ENCODE measurements around the gene S100A4.
"Not testable (repeated sequence)": the region's sequence is repeated elsewhere in the genome, so short reads cannot be mapped to it uniquely, and the experiment has no call there.

Gene S100A4

GRCh38 chr1:153525088-153525728 is 20.4 kb downstream of the S100A4 start:
- no peak for TF ChIP-seq CTCF (IDR thresholded peaks at IDR 0.05; ENCODE audit: extremely low read depth, insufficient read depth, missing control alignments)
- in situ Hi-C loops (cut with MboI; ENCODE audit: low pct_unique_long_range_greater_than_20kb, low sequenced_read_pairs, unreplicated experiment), result no loop called here
- no peak for DNase-seq (ENCODE audit: low spot score)

- in situ Hi-C loops (cut with MboI; ENCODE audit: low pct_unique_long_range_greater_than_20kb, low sequenced_read_pairs, unreplicated experiment), result loop anchor here (25.0 kb wide), 1 partner anchor 465 kb away; the partner anchor contains the start of genes JTB, RAB13 and RPS27
- DNase-seq (ENCODE audit: low spot score), result not testable (repeated sequence)
These were observed 23.1 kb downstream of the S100A4 start for GRCh38 chr1:153522353-153523048.

GRCh38 chr1:153521808-153522207 is 23.8 kb downstream of the S100A4 start:
- in situ Hi-C loops (cut with MboI; ENCODE audit: low pct_unique_long_range_greater_than_20kb, low sequenced_read_pairs, unreplicated experiment), result loop anchor here (25.0 kb wide), 1 partner anchor 465 kb away; the partner anchor contains the start of genes JTB, RAB13 and RPS27

GRCh38 chr1:153520818-153521476 is 24.7 kb downstream of the S100A4 start:
- in situ Hi-C loops (cut with MboI; ENCODE audit: low pct_unique_long_range_greater_than_20kb, low sequenced_read_pairs, unreplicated experiment), result loop anchor here (25.0 kb wide), 1 partner anchor 466 kb away; the partner anchor contains the start of genes JTB, RAB13 and RPS27
- TF ChIP-seq CTCF (IDR thresholded peaks at IDR 0.05; ENCODE audit: extremely low read depth, insufficient read depth, missing control alignments), result no peak
- DNase-seq (ENCODE audit: low spot score), result no peak

More at GRCh38 chr1:153521808-153522207, 23.8 kb downstream of the S100A4 start:
- DNase-seq (ENCODE audit: low spot score), result not testable (repeated sequence)

GRCh38 chr1:153520137-153520691 is 25.4 kb downstream of the S100A4 start:
- DNase-seq (ENCODE audit: low spot score), result not testable (repeated sequence)
- in situ Hi-C loops (cut with MboI; ENCODE audit: low pct_unique_long_range_greater_than_20kb, low sequenced_read_pairs, unreplicated experiment), result loop anchor here (25.0 kb wide), 1 partner anchor 467 kb away; the partner anchor contains the start of genes JTB, RAB13 and RPS27

- in situ Hi-C loops (cut with MboI; ENCODE audit: low pct_unique_long_range_greater_than_20kb, low sequenced_read_pairs, unreplicated experiment), result loop anchor here (10.0 to 25.0 kb wide), 2 partner anchors 46 to 468 kb away; partner anchors contain the start of genes JTB, RAB13, RPS27 and S100A2
- TF ChIP-seq CTCF (IDR thresholded peaks at IDR 0.05; ENCODE audit: extremely low read depth, insufficient read depth, missing control alignments), result no peak
- DNase-seq (ENCODE audit: low spot score), result no peak
These were observed 26.4 kb downstream of the S100A4 start for GRCh38 chr1:153519242-153519641.

GRCh38 chr1:153515504-153516394 is 29.9 kb downstream of the S100A4 start:
- TF ChIP-seq CTCF (IDR thresholded peaks at IDR 0.05; ENCODE audit: extremely low read depth, insufficient read depth, missing control alignments), result no peak
- DNase-seq (ENCODE audit: low spot score), result no peak
- in situ Hi-C loops (cut with MboI; ENCODE audit: low pct_unique_long_range_greater_than_20kb, low sequenced_read_pairs, unreplicated experiment), result loop anchor here (10.0 to 25.0 kb wide), 2 partner anchors 49 to 472 kb away; partner anchors contain the start of genes JTB, RAB13, RPS27 and S100A2

Data from GM13977 (cell line).